GM12892 (cell line): ENCODE results near the gene PLCL1.

Experiments used
- POLR2A ChIP-seq: IDR thresholded peaks from 2 replicates; pipeline ENCODE4 v1.6.1; 2011; ENCODE audit warnings: low read depth, low read length, control low read depth
- POLR2AphosphoS5 ChIP-seq: IDR thresholded peaks from 2 replicates; pipeline ENCODE4 v1.6.1; 2011; ENCODE audit warnings: low read depth, low read length, control low read depth

DNA sequence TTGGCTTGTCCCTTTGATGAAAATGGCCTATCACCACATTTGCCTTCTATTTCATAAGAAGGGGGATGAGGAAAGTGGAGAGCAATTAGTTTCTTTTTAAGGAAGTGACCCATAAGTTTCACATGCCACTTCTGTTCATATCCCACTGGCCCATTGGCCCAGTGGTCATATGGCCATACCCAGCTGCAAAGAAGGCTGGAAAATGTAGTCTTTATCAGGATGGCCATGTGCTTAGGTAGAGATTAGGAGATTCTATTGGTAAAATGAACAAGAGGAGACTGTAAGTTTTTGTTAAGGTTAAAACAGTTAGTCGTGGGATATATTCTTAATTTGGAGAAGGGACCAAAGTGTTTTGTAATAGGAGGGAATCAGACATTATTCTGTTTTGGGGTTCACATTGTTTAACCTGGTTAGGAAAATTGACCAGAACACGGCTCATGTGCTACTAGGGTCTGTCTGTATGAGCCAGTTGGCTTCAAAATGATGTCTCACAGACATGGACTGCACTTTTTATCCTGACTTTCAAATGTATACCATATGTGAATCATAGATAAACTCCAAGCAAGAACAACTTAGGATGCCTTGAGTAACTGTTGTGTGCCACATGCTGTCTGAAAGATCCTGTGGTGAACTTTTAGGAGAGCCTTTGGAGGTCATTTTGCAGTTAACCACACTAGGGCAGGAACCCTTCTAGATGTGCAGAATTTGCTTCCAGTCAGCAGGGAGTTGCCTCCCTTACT, 17.3 kb downstream of the PLCL1 start:
- TF ChIP-seq POLR2A = no peak
- no peak for TF ChIP-seq POLR2AphosphoS5
